GM19395 (cell line): ENCODE measurements around the gene GUCY1A2.
"Not testable (repeated sequence)": the region's sequence is repeated elsewhere in the genome, so short reads cannot be mapped to it uniquely, and the experiment has no call there.

ENCODE experiments used
- ATAC-seq: cut with Tn5 transposase; IDR thresholded peaks from one replicate; pipeline ENCODE4 v1.9.1; 2021; ENCODE audit warnings: mild to moderate bottlenecking, moderate library complexity; ENCODE audit not compliant: unreplicated experiment

GUCY1A2 gene

GRCh38 chr11:106852779-106853178 is 165.5 kb downstream of the GUCY1A2 start:
- no peak for ATAC-seq

GRCh38 chr11:106848526-106848925 is 169.8 kb downstream of the GUCY1A2 start:
- ATAC-seq = no peak

GRCh38 chr11:106842134-106842533 is 176.1 kb downstream of the GUCY1A2 start:
- no peak for ATAC-seq

GRCh38 chr11:106840947-106841346 is 177.3 kb downstream of the GUCY1A2 start:
- ATAC-seq = no peak

- no peak for ATAC-seq
These were observed 178.1 kb downstream of the GUCY1A2 start for GRCh38 chr11:106840146-106840545.

- no peak for ATAC-seq
These were observed 183.7 kb downstream of the GUCY1A2 start for GRCh38 chr11:106834567-106834966.

GRCh38 chr11:106828976-106829375 is 189.3 kb downstream of the GUCY1A2 start:
- no peak for ATAC-seq

GRCh38 chr11:106828576-106828975 is 189.7 kb downstream of the GUCY1A2 start:
- ATAC-seq = no peak

GRCh38 chr11:106827687-106828086 is 190.6 kb downstream of the GUCY1A2 start:
- no peak for ATAC-seq

- ATAC-seq = not testable (repeated sequence)
These were observed 191.7 kb downstream of the GUCY1A2 start for GRCh38 chr11:106826558-106826957.

GRCh38 chr11:106821826-106822225 is 196.4 kb downstream of the GUCY1A2 start:
- ATAC-seq = no peak

GRCh38 chr11:106821291-106821690 is 197.0 kb downstream of the GUCY1A2 start:
- ATAC-seq = no peak

- no peak for ATAC-seq
These were observed 199.8 kb downstream of the GUCY1A2 start for GRCh38 chr11:106818443-106818842.

GRCh38 chr11:106815209-106815608 is 203.1 kb downstream of the GUCY1A2 start:
- no peak for ATAC-seq

- ATAC-seq = no peak
These were observed 204.5 kb downstream of the GUCY1A2 start for GRCh38 chr11:106813806-106814205.

GRCh38 chr11:106794058-106794457 is 224.2 kb downstream of the GUCY1A2 start:
- no peak for ATAC-seq

GRCh38 chr11:106789406-106789805 is 228.9 kb downstream of the GUCY1A2 start:
- ATAC-seq = no peak

- no peak for ATAC-seq
These were observed 230.8 kb downstream of the GUCY1A2 start for GRCh38 chr11:106787454-106787853.

- no peak for ATAC-seq
These were observed 232.2 kb downstream of the GUCY1A2 start for GRCh38 chr11:106785913-106786650.

- ATAC-seq = not testable (repeated sequence)
These were observed 241.0 kb downstream of the GUCY1A2 start for GRCh38 chr11:106777302-106777701.

GRCh38 chr11:106770489-106771085 is 247.7 kb downstream of the GUCY1A2 start:
- no peak for ATAC-seq

GRCh38 chr11:106765469-106766258 is 252.6 kb downstream of the GUCY1A2 start:
- no peak for ATAC-seq
